ENCODE results near the gene SIX2. TPM values are rescaled to one million over a fixed set of nuclear protein-coding genes. Genes with fewer than 3 reads are reported as not detected.
A peak's percentile ranks its signal among the peaks of the same experiment; 100 is the strongest.

SIX2 gene
- total RNA-seq, 1 donor from 2014 or later: 22.2 TPM

GRCh38 chr2:45028276-45028675 lies 19.0 kb upstream of the SIX2 start:
- no peaks in the 10 kb centered on the region for H3K36me3 ChIP-seq
- no peak for TF ChIP-seq CTCF (IDR thresholded peaks at IDR 0.05)
- H3K4me3 ChIP-seq: no peak overlapping the region

GRCh38 chr2:45026924-45027450 lies 17.7 kb upstream of the SIX2 start:
- no peak for TF ChIP-seq CTCF (IDR thresholded peaks at IDR 0.05)
- intact Hi-C loops (cut with DNase I): loop anchor here (5.0 to 10.0 kb wide), 2 partner anchors 145 to 1828 kb away; no protein-coding TSS in a partner anchor
- Histone ChIP-seq H3K4me1 (peaks cover 0 to 4% of the 10 kb centered on the region in 2 donors), H3K27ac (no peak overlapping the region), H3K4me3 (no peak overlapping the region), H3K27me3 (no peaks in the 10 kb centered on the region), H3K9me3 (no peaks in the 10 kb centered on the region), H3K36me3 (no peaks in the 10 kb centered on the region)
- DNase-seq (ENCODE audit: low spot score in 2 of 2): no peak

More at GRCh38 chr2:45028276-45028675, 19.0 kb upstream of the SIX2 start:
- DNase-seq (ENCODE audit: low spot score in 2 of 2): no peak
- Histone ChIP-seq H3K27ac (no peak overlapping the region), H3K27me3 (no peaks in the 10 kb centered on the region), H3K4me1 (peaks cover 0 to 4% of the 10 kb centered on the region in 2 donors), H3K9me3 (no peaks in the 10 kb centered on the region)
- intact Hi-C loops (cut with DNase I): loop anchor here (5.0 to 10.0 kb wide), 2 partner anchors 144 to 1827 kb away; no protein-coding TSS in a partner anchor

- Histone ChIP-seq H3K36me3 (no peaks in the 10 kb centered on the region), H3K27ac (peak overlapping the region in 1 of 2 donors; percentile 71), H3K4me1 (peaks cover 0 to 4% of the 10 kb centered on the region in 2 donors), H3K27me3 (no peaks in the 10 kb centered on the region), H3K9me3 (no peaks in the 10 kb centered on the region), H3K4me3 (no peak overlapping the region)
- TF ChIP-seq CTCF (IDR thresholded peaks at IDR 0.05): peak; percentile 28 to 76 (median 59)
- peak; percentile 69 to 90 for DNase-seq (ENCODE audit: low spot score in 2 of 2)
- intact Hi-C loops (cut with DNase I): loop anchor here (1.0 to 10.0 kb wide), 5 partner anchors 43 to 1830 kb away; no protein-coding TSS in a partner anchor
Measured at GRCh38 chr2:45024600-45025291, 15.5 kb upstream of the SIX2 start.

- no peak for DNase-seq (ENCODE audit: low spot score in 2 of 2)
- no peak overlapping the region for H3K4me3 ChIP-seq
- H3K36me3 ChIP-seq: no peaks in the 10 kb centered on the region
- no peaks in the 10 kb centered on the region for H3K9me3 ChIP-seq
- intact Hi-C loops (cut with DNase I): loop anchor here (1.0 to 10.0 kb wide), 4 partner anchors 43 to 1831 kb away; no protein-coding TSS in a partner anchor
- no peak for TF ChIP-seq CTCF (IDR thresholded peaks at IDR 0.05)
- H3K27ac ChIP-seq: no peak overlapping the region
- H3K4me1 ChIP-seq: peaks cover 0 to 4% of the 10 kb centered on the region in 2 donors
- H3K27me3 ChIP-seq: no peaks in the 10 kb centered on the region
Measured at GRCh38 chr2:45024097-45024496, 14.8 kb upstream of the SIX2 start.

- no peaks in the 10 kb centered on the region for H3K9me3 ChIP-seq
- no peak for TF ChIP-seq CTCF (IDR thresholded peaks at IDR 0.05)
- no peaks in the 10 kb centered on the region for H3K27me3 ChIP-seq
- no peak for DNase-seq (ENCODE audit: low spot score in 2 of 2)
- no peaks in the 10 kb centered on the region for H3K36me3 ChIP-seq
- no peak overlapping the region for H3K4me3 ChIP-seq
- peaks cover 0 to 4% of the 10 kb centered on the region in 2 donors for H3K4me1 ChIP-seq
- intact Hi-C loops (cut with DNase I): loop anchor here (5.0 to 10.0 kb wide), 2 partner anchors 917 to 1834 kb away; no protein-coding TSS in a partner anchor
- H3K27ac ChIP-seq: no peak overlapping the region
Measured at GRCh38 chr2:45020439-45020838, 11.2 kb upstream of the SIX2 start.
